ENCODE results near the gene ZNF213. TPM values are rescaled to one million over a fixed set of nuclear protein-coding genes. Genes with fewer than 3 reads are reported as not detected.

Gene ZNF213
- total RNA-seq, 1 donor from 2014 or later = 14.9 TPM

DNA sequence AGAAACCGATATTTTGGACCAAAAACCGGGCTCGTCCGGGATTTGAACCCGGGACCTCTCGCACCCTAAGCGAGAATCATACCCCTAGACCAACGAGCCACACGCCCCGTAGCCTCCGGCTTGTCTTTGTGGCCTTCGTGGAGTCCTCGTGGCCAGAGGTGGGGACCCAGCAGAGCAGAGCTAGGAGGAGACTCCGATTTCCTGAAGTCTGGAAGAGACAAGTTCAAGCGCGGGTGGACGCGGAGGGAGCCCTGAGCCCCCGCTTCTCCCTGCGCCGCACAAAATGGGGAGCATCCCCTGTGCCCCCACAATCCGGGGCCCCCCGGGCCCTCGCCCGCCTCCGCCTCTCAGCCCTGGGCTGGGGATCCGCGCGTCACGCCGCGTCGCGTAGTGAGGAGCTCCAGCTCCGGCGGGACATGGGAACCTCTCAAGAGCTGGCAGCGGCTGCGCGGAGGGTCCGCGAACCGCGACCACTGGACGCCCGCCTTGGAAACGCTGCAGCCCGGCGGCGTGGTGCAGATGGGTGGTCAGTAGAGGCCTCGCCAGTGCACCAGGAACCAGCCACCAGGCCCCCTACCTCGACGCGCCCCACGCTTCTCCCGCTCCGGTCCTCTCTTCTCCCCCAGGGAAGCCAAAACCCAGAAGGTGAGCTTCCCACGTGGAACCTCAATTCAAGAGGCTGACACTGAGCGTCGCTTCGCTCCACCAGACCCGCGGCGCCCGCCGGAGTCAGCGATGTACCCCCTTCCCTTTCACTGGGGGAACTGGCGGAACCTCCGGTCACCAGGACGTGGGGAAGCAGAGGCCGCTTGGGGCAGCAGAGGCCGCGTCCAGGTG is 48.0 kb downstream of the ZNF213 start:
- Mint-ChIP-seq H3K36me3 (ENCODE audit: low read depth) (peaks cover 7% of the 10 kb centered on the region), H3K4me1 (peaks cover 19% of the 10 kb centered on the region), H3K9me3 (no peaks in the 10 kb centered on the region), H3K27me3 (ENCODE audit: low read depth) (peaks cover 94% of the 10 kb centered on the region), H3K4me3 (peak overlapping the region; percentile 86), H3K27ac (ENCODE audit: unreplicated experiment) (peak overlapping the region; percentile 65)
- DNase-seq (ENCODE audit: low read depth, low spot score) = peak; percentile 75
- TF ChIP-seq, protein P1, sequence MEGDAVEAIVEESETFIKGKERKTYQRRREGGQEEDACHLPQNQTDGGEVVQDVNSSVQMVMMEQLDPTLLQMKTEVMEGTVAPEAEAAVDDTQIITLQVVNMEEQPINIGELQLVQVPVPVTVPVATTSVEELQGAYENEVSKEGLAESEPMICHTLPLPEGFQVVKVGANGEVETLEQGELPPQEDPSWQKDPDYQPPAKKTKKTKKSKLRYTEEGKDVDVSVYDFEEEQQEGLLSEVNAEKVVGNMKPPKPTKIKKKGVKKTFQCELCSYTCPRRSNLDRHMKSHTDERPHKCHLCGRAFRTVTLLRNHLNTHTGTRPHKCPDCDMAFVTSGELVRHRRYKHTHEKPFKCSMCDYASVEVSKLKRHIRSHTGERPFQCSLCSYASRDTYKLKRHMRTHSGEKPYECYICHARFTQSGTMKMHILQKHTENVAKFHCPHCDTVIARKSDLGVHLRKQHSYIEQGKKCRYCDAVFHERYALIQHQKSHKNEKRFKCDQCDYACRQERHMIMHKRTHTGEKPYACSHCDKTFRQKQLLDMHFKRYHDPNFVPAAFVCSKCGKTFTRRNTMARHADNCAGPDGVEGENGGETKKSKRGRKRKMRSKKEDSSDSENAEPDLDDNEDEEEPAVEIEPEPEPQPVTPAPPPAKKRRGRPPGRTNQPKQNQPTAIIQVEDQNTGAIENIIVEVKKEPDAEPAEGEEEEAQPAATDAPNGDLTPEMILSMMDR (conservative IDR thresholded peaks at IDR 0.05) = no peak

DNA sequence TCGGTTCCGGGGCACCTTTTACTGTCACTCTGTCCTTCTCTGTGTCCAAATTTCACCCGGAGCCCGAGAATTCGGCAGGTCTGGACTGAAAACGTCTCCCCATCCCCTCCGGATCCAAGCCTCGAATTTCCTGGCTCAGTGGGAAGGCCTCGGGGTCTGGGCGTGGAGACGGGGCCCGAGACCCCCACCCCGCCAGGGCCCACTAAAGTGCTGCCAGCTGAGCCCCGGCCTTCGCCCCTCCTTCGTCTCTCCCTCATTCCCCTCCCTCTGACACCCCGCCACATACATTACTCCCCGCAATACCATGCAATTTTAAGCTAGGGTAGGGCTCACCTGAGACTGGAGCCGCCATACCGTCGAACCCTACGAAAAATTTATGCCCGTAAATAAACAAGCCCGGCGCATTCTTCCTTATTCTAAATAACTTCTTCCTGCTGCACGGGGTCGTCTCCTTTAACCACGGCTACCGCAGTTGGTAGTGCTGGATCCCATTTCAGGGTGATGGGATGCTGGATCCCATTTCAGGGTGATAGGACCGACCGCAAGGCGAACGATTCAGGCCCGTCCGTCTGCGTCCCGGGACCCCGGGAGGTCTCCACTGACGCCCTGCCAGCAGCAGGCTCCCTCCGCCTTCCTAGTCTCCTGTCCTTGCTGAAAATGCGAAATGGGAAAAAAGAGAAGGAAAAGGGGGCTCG is 48.8 kb downstream of the ZNF213 start:
- peak overlapping the region; percentile 86 for H3K4me3 Mint-ChIP-seq
- H3K27me3 Mint-ChIP-seq (ENCODE audit: low read depth) = peaks cover 94% of the 10 kb centered on the region
- no peaks in the 10 kb centered on the region for H3K9me3 Mint-ChIP-seq
- TF ChIP-seq, protein P1 (conservative IDR thresholded peaks at IDR 0.05) = no peak
- peak overlapping the region; percentile 10 for H3K27ac Mint-ChIP-seq (ENCODE audit: unreplicated experiment)
- no peak for DNase-seq (ENCODE audit: low read depth, low spot score)
- peaks cover 7% of the 10 kb centered on the region for H3K36me3 Mint-ChIP-seq (ENCODE audit: low read depth)
- H3K4me1 Mint-ChIP-seq = peaks cover 24% of the 10 kb centered on the region

DNA sequence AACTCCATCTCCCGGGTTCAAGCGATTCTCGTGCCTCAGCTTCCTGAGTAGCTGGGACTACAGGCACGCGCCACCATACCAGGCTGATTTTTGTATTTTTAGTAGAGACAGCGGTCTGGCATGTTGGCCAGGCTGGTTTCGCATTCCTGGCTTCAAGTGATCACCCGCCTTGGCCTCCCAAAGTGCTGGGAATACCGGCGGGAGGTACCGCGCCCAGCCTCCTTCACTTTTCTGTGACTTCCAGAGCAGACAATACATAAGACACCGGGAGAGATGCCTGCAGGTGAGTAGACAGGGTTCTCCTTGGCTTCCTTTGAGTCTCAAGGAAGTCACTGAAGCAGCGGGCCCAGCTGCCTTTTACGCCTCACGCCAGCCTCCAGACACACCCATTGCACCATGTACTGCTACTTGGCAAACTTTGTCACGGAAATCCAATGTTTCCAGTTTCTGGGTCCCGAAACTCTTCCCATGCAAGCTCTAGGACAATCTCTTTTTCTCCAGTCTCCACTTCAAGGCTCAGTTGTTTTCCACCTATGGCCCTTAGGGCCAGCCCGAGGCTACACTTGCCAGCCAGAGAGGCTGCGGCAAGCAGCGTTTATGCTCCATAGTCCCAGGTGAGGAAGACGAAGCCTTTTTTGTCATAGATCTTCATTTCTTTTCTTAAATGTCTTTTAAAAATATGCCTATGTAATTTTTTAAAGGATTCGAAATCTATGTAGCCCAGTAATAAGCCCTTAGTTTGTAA is 52.3 kb downstream of the ZNF213 start:
- Mint-ChIP-seq H3K4me1 (peaks cover 46% of the 10 kb centered on the region), H3K27ac (ENCODE audit: unreplicated experiment) (no peak overlapping the region), H3K4me3 (peak overlapping the region; percentile 98), H3K27me3 (ENCODE audit: low read depth) (peaks cover 95% of the 10 kb centered on the region), H3K9me3 (no peaks in the 10 kb centered on the region), H3K36me3 (ENCODE audit: low read depth) (peaks cover 7% of the 10 kb centered on the region)
- no peak for DNase-seq (ENCODE audit: low read depth, low spot score)
- TF ChIP-seq, protein P1 (conservative IDR thresholded peaks at IDR 0.05) = no peak

- Mint-ChIP-seq H3K4me3 (peak within 1 kb of the TSS; percentile 98), H3K27me3 (ENCODE audit: low read depth) (peaks cover 93% of the 10 kb centered on the region), H3K36me3 (ENCODE audit: low read depth) (peaks cover 4% of the 10 kb centered on the region), H3K27ac (ENCODE audit: unreplicated experiment) (no peak within 1 kb of the TSS), H3K4me1 (peaks cover 42% of the 10 kb centered on the region), H3K9me3 (no peaks in the 10 kb centered on the region)
- peak; percentile 35 for DNase-seq (ENCODE audit: low read depth, low spot score)
- TF ChIP-seq, protein P1 (conservative IDR thresholded peaks at IDR 0.05) = no peak
Measured at GRCh38 chr16:3187798-3188674, 53.2 kb downstream of the ZNF213 start, which contains the start of gene OR1F1. Gene OR1F1 (plus strand): TSS chr16:3188204.

GRCh38 chr16:3188675-3188924 is 53.8 kb downstream of the ZNF213 start:
- peak overlapping the region; percentile 98 for H3K4me3 Mint-ChIP-seq
- TF ChIP-seq, protein P1 (conservative IDR thresholded peaks at IDR 0.05) = no peak

More at GRCh38 chr16:3188675-3188924, 53.8 kb downstream of the ZNF213 start:
- H3K27me3 Mint-ChIP-seq (ENCODE audit: low read depth) = peaks cover 93% of the 10 kb centered on the region
- H3K9me3 Mint-ChIP-seq = no peaks in the 10 kb centered on the region
- no peak for DNase-seq (ENCODE audit: low read depth, low spot score)
- H3K27ac Mint-ChIP-seq (ENCODE audit: unreplicated experiment) = no peak overlapping the region
- peaks cover 39% of the 10 kb centered on the region for H3K4me1 Mint-ChIP-seq
- peaks cover 4% of the 10 kb centered on the region for H3K36me3 Mint-ChIP-seq (ENCODE audit: low read depth)
